Measurements from ENCODE around the gene REXO1.

Gene REXO1

GRCh38 chr19:1774989-1775772 is 73.1 kb downstream of the REXO1 start:
- in situ Hi-C loops (cut with HindIII; ENCODE audit: low sequenced_read_pairs), result no loop called here

- in situ Hi-C loops (cut with HindIII; ENCODE audit: low sequenced_read_pairs), result no loop called here
These were observed 75.1 kb downstream of the REXO1 start for GRCh38 chr19:1773184-1773583.

GRCh38 chr19:1770866-1771576 is 77.3 kb downstream of the REXO1 start:
- in situ Hi-C loops (cut with HindIII; ENCODE audit: low sequenced_read_pairs), result no loop called here

- in situ Hi-C loops (cut with HindIII; ENCODE audit: low sequenced_read_pairs), result no loop called here
These were observed 78.7 kb downstream of the REXO1 start for GRCh38 chr19:1769645-1769985.

- in situ Hi-C loops (cut with HindIII; ENCODE audit: low sequenced_read_pairs), result no loop called here
These were observed 79.2 kb downstream of the REXO1 start for GRCh38 chr19:1768918-1769644.

GRCh38 chr19:1768248-1768647 is 80.0 kb downstream of the REXO1 start:
- in situ Hi-C loops (cut with HindIII; ENCODE audit: low sequenced_read_pairs), result no loop called here

- in situ Hi-C loops (cut with HindIII; ENCODE audit: low sequenced_read_pairs), result no loop called here
These were observed 80.8 kb downstream of the REXO1 start for GRCh38 chr19:1767464-1767933.

- in situ Hi-C loops (cut with HindIII; ENCODE audit: low sequenced_read_pairs), result no loop called here
These were observed 81.4 kb downstream of the REXO1 start for GRCh38 chr19:1766800-1767352.

GRCh38 chr19:1765904-1766799 is 82.1 kb downstream of the REXO1 start:
- in situ Hi-C loops (cut with HindIII; ENCODE audit: low sequenced_read_pairs), result no loop called here

Measured in DLD1 (cell line).